IPS-20b (cell line): ENCODE data around the gene NLRP10.

ENCODE experiments used
- H3K27ac ChIP-seq: one replicate; pipeline ENCODE4 v1.5.1; 2013; ENCODE audit warnings: low read length
- H3K27me3 ChIP-seq: 2 replicates; pipeline ENCODE4 v1.6.1; 2013; ENCODE audit warnings: mild to moderate bottlenecking, low read length, inconsistent platforms; ENCODE audit not compliant: insufficient read depth
- H3K36me3 ChIP-seq: 2 replicates; pipeline ENCODE4 v1.6.1; 2013; ENCODE audit warnings: low read depth, mild to moderate bottlenecking, inconsistent platforms, low read length, moderate library complexity; ENCODE audit not compliant: insufficient read depth
- H3K4me1 ChIP-seq: 2 replicates; pipeline ENCODE4 v1.6.1; 2013; ENCODE audit warnings: mild to moderate bottlenecking, control low read depth, inconsistent platforms, low read length, moderate library complexity; ENCODE audit not compliant: insufficient read depth
- H3K4me3 ChIP-seq: 2 replicates; pipeline ENCODE4 v1.5.1; 2013; ENCODE audit warnings: mild to moderate bottlenecking, low read length, inconsistent platforms
- H3K9ac ChIP-seq: 2 replicates; pipeline ENCODE4 v1.6.1; 2013; ENCODE audit warnings: low read depth, mild to moderate bottlenecking, inconsistent platforms, low read length, moderate library complexity
- H3K9me3 ChIP-seq: 2 replicates; pipeline ENCODE4 v1.6.1; 2013; ENCODE audit warnings: mild to moderate bottlenecking, low read depth, low read length, inconsistent platforms; ENCODE audit not compliant: insufficient read depth

Gene NLRP10

GRCh38 chr11:7965386-7965785 lies at the start of gene NLRP10:
TSS of gene NLRP10 (minus strand) at chr11:7965447. CDS start at chr11:7963495, 1,952 bp downstream.
- no peaks in the 10 kb centered on the region for H3K27me3 ChIP-seq
- H3K9ac ChIP-seq, result no peak within 1 kb of the TSS
- peaks cover 4% of the 10 kb centered on the region; the same call in 1 of the 2 replicates for H3K4me1 ChIP-seq
- no peaks in the 10 kb centered on the region for H3K9me3 ChIP-seq
- no peak within 1 kb of the TSS for H3K4me3 ChIP-seq
- H3K27ac ChIP-seq, result no peak within 1 kb of the TSS
- H3K36me3 ChIP-seq, result no peaks in the 10 kb centered on the region

- Histone ChIP-seq H3K36me3 (no peaks in the 10 kb centered on the region), H3K27ac (no peak overlapping the region), H3K4me1 (peaks cover 12% of the 10 kb centered on the region), H3K27me3 (peaks cover 43% of the 10 kb centered on the region), H3K9ac (no peak overlapping the region), H3K4me3 (no peak overlapping the region), H3K9me3 (no peaks in the 10 kb centered on the region)
Measured at GRCh38 chr11:8013833-8014232, 48.6 kb upstream of the NLRP10 start.

- H3K27me3 ChIP-seq, result peaks cover 25% of the 10 kb centered on the region
- H3K9me3 ChIP-seq, result no peaks in the 10 kb centered on the region
- H3K9ac ChIP-seq, result no peak overlapping the region
- peaks cover 8% of the 10 kb centered on the region; the same call in 1 of the 2 replicates for H3K4me1 ChIP-seq
- no peak overlapping the region for H3K27ac ChIP-seq
- H3K36me3 ChIP-seq, result no peaks in the 10 kb centered on the region
- H3K4me3 ChIP-seq, result no peak overlapping the region
Measured at GRCh38 chr11:8011981-8012444, 46.8 kb upstream of the NLRP10 start.

GRCh38 chr11:8011371-8011770 lies 46.1 kb upstream of the NLRP10 start:
- Histone ChIP-seq H3K4me1 (0 out of 2 replicates have a peak, but pooled peaks cover 2% of the 10 kb centered on the region), H3K9me3 (no peaks in the 10 kb centered on the region), H3K27ac (no peak overlapping the region), H3K36me3 (no peaks in the 10 kb centered on the region), H3K9ac (no peak overlapping the region), H3K27me3 (peaks cover 18% of the 10 kb centered on the region), H3K4me3 (no peak overlapping the region)

- H3K4me3 ChIP-seq, result no peak overlapping the region
- no peaks in the 10 kb centered on the region for H3K36me3 ChIP-seq
- H3K9me3 ChIP-seq, result no peaks in the 10 kb centered on the region
- peaks cover 3% of the 10 kb centered on the region; the same call in 1 of the 2 replicates for H3K27me3 ChIP-seq
- H3K27ac ChIP-seq, result no peak overlapping the region
- H3K9ac ChIP-seq, result no peak overlapping the region
- H3K4me1 ChIP-seq, result no peaks in the 10 kb centered on the region
Measured at GRCh38 chr11:8009856-8010255, 44.6 kb upstream of the NLRP10 start.

GRCh38 chr11:8008212-8008611 lies 43.0 kb upstream of the NLRP10 start:
- no peaks in the 10 kb centered on the region for H3K36me3 ChIP-seq
- H3K9me3 ChIP-seq, result no peaks in the 10 kb centered on the region
- H3K27ac ChIP-seq, result no peak overlapping the region
- H3K4me3 ChIP-seq, result no peak overlapping the region
- no peaks in the 10 kb centered on the region for H3K4me1 ChIP-seq
- no peak overlapping the region for H3K9ac ChIP-seq
- no peaks in the 10 kb centered on the region for H3K27me3 ChIP-seq

GRCh38 chr11:8006349-8006977 lies 41.2 kb upstream of the NLRP10 start:
- no peaks in the 10 kb centered on the region for H3K36me3 ChIP-seq
- no peak overlapping the region for H3K4me3 ChIP-seq
- no peaks in the 10 kb centered on the region for H3K9me3 ChIP-seq
- no peak overlapping the region for H3K9ac ChIP-seq
- H3K27ac ChIP-seq, result no peak overlapping the region
- H3K27me3 ChIP-seq, result no peaks in the 10 kb centered on the region
- no peaks in the 10 kb centered on the region for H3K4me1 ChIP-seq

- no peaks in the 10 kb centered on the region for H3K36me3 ChIP-seq
- H3K27ac ChIP-seq, result no peak overlapping the region
- H3K27me3 ChIP-seq, result no peaks in the 10 kb centered on the region
- H3K9ac ChIP-seq, result no peak overlapping the region
- H3K9me3 ChIP-seq, result no peaks in the 10 kb centered on the region
- H3K4me3 ChIP-seq, result no peak overlapping the region
- H3K4me1 ChIP-seq, result no peaks in the 10 kb centered on the region
Measured at GRCh38 chr11:8005556-8005955, 40.3 kb upstream of the NLRP10 start.

- Histone ChIP-seq H3K36me3 (peaks cover 7% of the 10 kb centered on the region; the same call in 1 of the 2 replicates), H3K27me3 (no peaks in the 10 kb centered on the region), H3K4me3 (no peak overlapping the region), H3K9me3 (no peaks in the 10 kb centered on the region), H3K9ac (no peak overlapping the region), H3K4me1 (no peaks in the 10 kb centered on the region), H3K27ac (no peak overlapping the region)
Measured at GRCh38 chr11:8004008-8004407, 38.8 kb upstream of the NLRP10 start.

GRCh38 chr11:8003187-8003586 lies 37.9 kb upstream of the NLRP10 start:
- Histone ChIP-seq H3K4me1 (no peaks in the 10 kb centered on the region), H3K4me3 (no peak overlapping the region), H3K9ac (no peak overlapping the region), H3K36me3 (peaks cover 15% of the 10 kb centered on the region), H3K27ac (no peak overlapping the region), H3K9me3 (no peaks in the 10 kb centered on the region), H3K27me3 (no peaks in the 10 kb centered on the region)

GRCh38 chr11:8002676-8003075 lies 37.4 kb upstream of the NLRP10 start:
- no peaks in the 10 kb centered on the region for H3K9me3 ChIP-seq
- H3K36me3 ChIP-seq, result peaks cover 20% of the 10 kb centered on the region
- no peak overlapping the region for H3K27ac ChIP-seq
- no peak overlapping the region for H3K4me3 ChIP-seq
- H3K27me3 ChIP-seq, result no peaks in the 10 kb centered on the region
- H3K4me1 ChIP-seq, result no peaks in the 10 kb centered on the region
- no peak overlapping the region for H3K9ac ChIP-seq

GRCh38 chr11:8000390-8000789 lies 35.1 kb upstream of the NLRP10 start:
- H3K36me3 ChIP-seq, result peaks cover 43% of the 10 kb centered on the region
- no peak overlapping the region for H3K9ac ChIP-seq
- no peaks in the 10 kb centered on the region for H3K4me1 ChIP-seq
- H3K9me3 ChIP-seq, result no peaks in the 10 kb centered on the region
- no peak overlapping the region for H3K4me3 ChIP-seq
- no peaks in the 10 kb centered on the region for H3K27me3 ChIP-seq
- H3K27ac ChIP-seq, result no peak overlapping the region
